Measurements from ENCODE around the gene PDE8B. TPM values are rescaled to one million over a fixed set of nuclear protein-coding genes. Genes with fewer than 3 reads are reported as not detected.
A peak's percentile ranks its signal among the peaks of the same experiment; 100 is the strongest.

PDE8B gene
- total RNA-seq, 1 donor from 2014 or later, result 2.6 TPM

GRCh38 chr5:77231471-77232138 lies 21.1 kb downstream of the PDE8B start:
- Mint-ChIP-seq H3K27me3 (no peaks in the 10 kb centered on the region), H3K9me3 (ENCODE audit: low read depth) (peaks cover 8% of the 10 kb centered on the region), H3K36me3 (ENCODE audit: insufficient read depth) (no peaks in the 10 kb centered on the region), H3K4me3 (ENCODE audit: low read depth) (no peak overlapping the region), H3K4me1 (ENCODE audit: low read depth) (peaks cover 4% of the 10 kb centered on the region), H3K27ac (no peak overlapping the region)
- TF ChIP-seq CTCF (IDR thresholded peaks at IDR 0.05; ENCODE audit: unreplicated experiment), result no peak
- no peak for DNase-seq (ENCODE audit: low spot score, unreplicated experiment)

DNA sequence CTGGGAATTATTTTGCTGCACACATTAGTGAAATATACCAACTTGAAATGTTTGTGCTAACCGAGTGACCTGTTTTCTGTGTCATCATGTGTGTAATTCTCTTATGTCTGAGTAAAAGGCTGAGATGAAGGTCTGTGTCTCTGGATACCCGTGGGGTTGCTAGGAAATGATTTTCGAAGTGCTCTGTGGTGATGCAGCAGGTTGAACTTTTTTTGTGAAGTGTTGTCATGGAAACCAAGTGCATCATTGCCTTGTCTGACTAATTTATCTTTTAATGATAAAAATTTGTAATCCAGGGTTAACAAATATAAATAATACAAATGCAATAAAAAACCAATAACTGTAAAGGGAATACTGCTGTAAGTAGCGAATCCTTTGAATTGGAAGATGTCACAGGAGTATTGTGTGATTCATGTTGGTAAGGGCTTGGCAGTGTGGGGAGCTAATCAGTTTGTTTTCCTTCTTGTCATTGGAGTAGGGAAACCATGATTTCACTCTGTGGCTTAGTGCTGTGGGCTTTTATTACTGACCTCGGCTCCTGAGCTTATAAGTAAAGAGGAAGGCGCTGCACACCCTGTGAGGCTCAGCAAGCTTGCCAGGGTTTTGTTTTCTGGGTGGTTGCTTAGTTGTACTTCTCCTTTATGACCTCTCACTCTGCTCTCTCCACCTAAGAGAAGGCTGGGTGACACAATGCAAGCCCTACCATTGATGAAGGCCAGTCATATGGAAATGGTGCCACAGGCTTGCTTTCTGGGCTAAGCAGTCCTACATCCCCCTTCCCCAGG lies 22.3 kb downstream of the PDE8B start:
- Mint-ChIP-seq H3K27ac (no peak overlapping the region), H3K9me3 (ENCODE audit: low read depth) (peaks cover 8% of the 10 kb centered on the region), H3K27me3 (no peaks in the 10 kb centered on the region), H3K36me3 (ENCODE audit: insufficient read depth) (no peaks in the 10 kb centered on the region), H3K4me3 (ENCODE audit: low read depth) (no peak overlapping the region), H3K4me1 (ENCODE audit: low read depth) (peaks cover 4% of the 10 kb centered on the region)
- TF ChIP-seq CTCF (IDR thresholded peaks at IDR 0.05; ENCODE audit: unreplicated experiment), result no peak
- no peak for DNase-seq (ENCODE audit: low spot score, unreplicated experiment)

GRCh38 chr5:77235846-77236721 lies 25.6 kb downstream of the PDE8B start:
- DNase-seq (ENCODE audit: low spot score, unreplicated experiment), result no peak
- Mint-ChIP-seq H3K9me3 (ENCODE audit: low read depth) (peaks cover 8% of the 10 kb centered on the region), H3K4me1 (ENCODE audit: low read depth) (peaks cover 3% of the 10 kb centered on the region), H3K27ac (no peak overlapping the region), H3K36me3 (ENCODE audit: insufficient read depth) (no peaks in the 10 kb centered on the region), H3K4me3 (ENCODE audit: low read depth) (no peak overlapping the region), H3K27me3 (no peaks in the 10 kb centered on the region)
- no peak for TF ChIP-seq CTCF (IDR thresholded peaks at IDR 0.05; ENCODE audit: unreplicated experiment)

- Mint-ChIP-seq H3K27ac (peak overlapping the region; percentile 3), H3K9me3 (ENCODE audit: low read depth) (peaks cover 8% of the 10 kb centered on the region)
- DNase-seq (ENCODE audit: low spot score, unreplicated experiment), result no peak
These were observed 28.8 kb downstream of the PDE8B start for GRCh38 chr5:77239126-77239741.

More at GRCh38 chr5:77239126-77239741, 28.8 kb downstream of the PDE8B start:
- Mint-ChIP-seq H3K4me3 (ENCODE audit: low read depth) (no peak overlapping the region), H3K27me3 (no peaks in the 10 kb centered on the region), H3K36me3 (ENCODE audit: insufficient read depth) (no peaks in the 10 kb centered on the region), H3K4me1 (ENCODE audit: low read depth) (no peaks in the 10 kb centered on the region)
- peak; percentile 40 for TF ChIP-seq CTCF (IDR thresholded peaks at IDR 0.05; ENCODE audit: unreplicated experiment)
